PC-3 (cell line): Measurements from ENCODE around the gene SLC4A2. TPM values are rescaled to one million over a fixed set of nuclear protein-coding genes. Genes with fewer than 3 reads are reported as not detected.

ENCODE experiments used
- ATAC-seq: fragments of 200-7000 bp; cut with Tn5 transposase; 2 replicates; pipeline ENCODE4 v1.9.1; 2020; ENCODE audit warnings: mild to moderate bottlenecking, moderate library complexity
- BruUV-seq: library from RNA; stranded (reverse); fragments of 400-500 nt; replicated peaks from 2 replicates; lab custom pipeline; 2021; lab: Mats Ljungman, UMichigan
- CTCF ChIA-PET: fragments of 300-600 bp; sonication (Branson Sonifier 250); formaldehyde crosslinking; loops from one replicate; lab custom pipeline; 2022; ENCODE audit warnings: antibody characterized with exemption; lab: Charles Lee
- POLR2A ChIA-PET: fragments of 300-600 bp; sonication (Branson Sonifier 250); formaldehyde crosslinking; loops from one replicate; lab custom pipeline; 2022; ENCODE audit warnings: antibody characterized with exemption; ENCODE audit not compliant: unreplicated experiment; lab: Charles Lee
- DNase-seq: peaks from one replicate; pipeline ENCODE4 v3.0.0-alpha.2; 2015
- H2AFZ ChIP-seq: fragments of 300-600 bp; sonication (generic); 2 replicates; pipeline ENCODE4 v1.6.0; 2016; ENCODE audit warnings: antibody characterized with exemption, low read length
- H3F3A ChIP-seq: fragments of 300-600 bp; sonication (generic); one replicate; pipeline ENCODE4 v1.6.0; 2017; ENCODE audit warnings: antibody characterized with exemption, low read length, control low read depth, mild to moderate bottlenecking; ENCODE audit not compliant: unreplicated experiment
- H3K27ac ChIP-seq: fragments of 300-600 bp; sonication (generic); 2 replicates; pipeline ENCODE4 v1.5.1; 2016; ENCODE audit warnings: mild to moderate bottlenecking, low read length
- H3K27me3 ChIP-seq: fragments of 300-600 bp; sonication (generic); 2 replicates; pipeline ENCODE4 v1.6.1; 2016; ENCODE audit warnings: low read length, mixed read lengths
- H3K36me3 ChIP-seq: fragments of 300-600 bp; sonication (generic); 2 replicates; pipeline ENCODE4 v1.6.1; 2016; ENCODE audit warnings: low read depth, mixed run types, low read length, mixed read lengths
- H3K4me1 ChIP-seq: fragments of 300-600 bp; sonication (generic); 2 replicates; pipeline ENCODE4 v1.5.1; 2016; ENCODE audit warnings: low read length; ENCODE audit not compliant: insufficient read depth
- H3K4me2 ChIP-seq: fragments of 300-600 bp; sonication (generic); 2 replicates; pipeline ENCODE4 v1.6.0; 2016; ENCODE audit warnings: low read length
- H3K4me3 ChIP-seq: fragments of 300-600 bp; sonication (generic); 2 replicates; pipeline ENCODE4 v1.5.1; 2016; ENCODE audit warnings: mild to moderate bottlenecking, low read length, mixed read lengths
- H3K79me2 ChIP-seq: fragments of 300-600 bp; sonication (generic); 2 replicates; pipeline ENCODE4 v1.6.1; 2017; ENCODE audit warnings: low read length, mixed read lengths
- H3K9ac ChIP-seq: fragments of 300-600 bp; sonication (generic); 2 replicates; pipeline ENCODE4 v1.6.0; 2016; ENCODE audit warnings: mild to moderate bottlenecking, low read length
- H3K9me2 ChIP-seq: fragments of 300-600 bp; sonication (generic); replicated peaks from 2 replicates; pipeline ENCODE4 v1.6.1; 2016; ENCODE audit warnings: mixed run types, low read length, mixed read lengths
- H3K9me3 ChIP-seq: fragments of 300-600 bp; sonication (generic); 2 replicates; pipeline ENCODE4 v1.6.1; 2016; ENCODE audit warnings: low read length, mixed read lengths
- H4K20me1 ChIP-seq: fragments of 300-600 bp; sonication (generic); 2 replicates; pipeline ENCODE4 v1.6.1; 2016; ENCODE audit warnings: low read length, mixed read lengths
- EZH2 ChIP-seq: fragments of 300-600 bp; sonication (generic); IDR thresholded peaks from one replicate; pipeline ENCODE4 v1.6.1; 2017; ENCODE audit warnings: antibody characterized with exemption, mild to moderate bottlenecking, low read length; ENCODE audit not compliant: unreplicated experiment
- EZH2phosphoT487 ChIP-seq: fragments of 300-600 bp; sonication (generic); IDR thresholded peaks from 2 replicates; pipeline ENCODE4 v1.6.1; 2018; ENCODE audit warnings: mild to moderate bottlenecking, antibody characterized with exemption, low read length, borderline replicate concordance
- intact Hi-C: fragments of 100-400 bp; cut with micrococcal nuclease; formaldehyde crosslinking; loops from 2 replicates; pipeline ENCODE4 v1.9.0; 2023
- total RNA-seq: library from RNA; depleted of rRNA; stranded (reverse); fragments of >200 nt; gene quantifications from 2 replicates; pipeline ENCODE4 v1.2.3, GENCODE V29; 2014
- TF ChIP-seq, protein P1 (sequence below): fragments of 300-600 bp; sonication (generic); conservative IDR thresholded peaks from 2 replicates; pipeline ENCODE4 v1.5.1; 2017; ENCODE audit warnings: antibody characterized with exemption, low read depth, mild to moderate bottlenecking, low read length

SLC4A2 gene
- total RNA-seq, 1 experiment from 2014 or later, result 284 TPM

DNA sequence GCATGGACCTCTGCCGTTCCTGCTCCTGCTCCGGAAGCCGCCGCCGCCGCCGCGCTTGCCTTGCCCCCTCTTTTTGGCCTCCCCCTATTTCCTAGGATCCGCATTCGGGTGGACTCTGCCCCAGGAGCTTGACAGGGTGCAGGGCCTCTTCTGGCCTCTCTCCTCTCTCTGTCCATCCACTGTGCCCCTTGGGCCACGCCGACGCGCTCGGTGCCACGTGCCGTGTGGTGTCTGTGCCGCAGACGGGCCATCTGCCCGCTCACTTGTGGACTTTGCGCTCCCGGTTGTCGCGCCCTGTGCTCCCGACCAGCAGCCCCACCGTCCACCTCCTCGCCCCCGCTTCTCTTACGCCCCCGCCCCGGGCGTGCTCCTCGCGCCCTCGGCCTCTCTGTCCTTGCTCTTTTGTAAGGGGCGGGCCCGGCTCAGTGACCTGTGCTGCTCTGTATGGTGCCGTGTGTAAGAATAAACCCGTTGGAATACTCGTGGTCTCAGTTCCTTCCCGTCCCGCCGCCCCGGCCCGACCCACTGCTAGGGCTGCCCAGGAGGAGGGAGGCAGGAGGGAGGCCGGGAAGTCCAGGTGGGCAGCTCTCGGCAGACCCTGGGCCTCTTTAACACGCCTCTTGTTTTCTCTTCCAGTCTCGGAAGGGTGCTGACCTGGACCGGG lies 63.9 kb downstream of the SLC4A2 start:
- no peak overlapping the region for H3K4me3 ChIP-seq
- intact Hi-C loops, result no loop called here
- H2AFZ ChIP-seq, result no peak overlapping the region
- H3K36me3 ChIP-seq, result peaks cover 11% of the 10 kb centered on the region
- H3K27ac ChIP-seq, result no peak overlapping the region
- no peak overlapping the region for H3K4me2 ChIP-seq
- H3K9ac ChIP-seq, result no peak overlapping the region
- POLR2A ChIA-PET, result no interaction called here
- BruUV-seq, result no TSS peak
- DNase-seq, result no peak
- H4K20me1 ChIP-seq, result no peaks in the 10 kb centered on the region
- H3K4me1 ChIP-seq, result no peaks in the 10 kb centered on the region
- no peak for ATAC-seq
- no peaks in the 10 kb centered on the region for H3K79me2 ChIP-seq
- CTCF ChIA-PET, result interaction anchor here (0.7 to 1.4 kb wide), 6 partner anchors 16 to 104 kb away, joined by 3 to 10 read pairs (median 4); partner anchors contain the start of gene ABCF2
- no peak for TF ChIP-seq EZH2phosphoT487
- TF ChIP-seq, protein P1, sequence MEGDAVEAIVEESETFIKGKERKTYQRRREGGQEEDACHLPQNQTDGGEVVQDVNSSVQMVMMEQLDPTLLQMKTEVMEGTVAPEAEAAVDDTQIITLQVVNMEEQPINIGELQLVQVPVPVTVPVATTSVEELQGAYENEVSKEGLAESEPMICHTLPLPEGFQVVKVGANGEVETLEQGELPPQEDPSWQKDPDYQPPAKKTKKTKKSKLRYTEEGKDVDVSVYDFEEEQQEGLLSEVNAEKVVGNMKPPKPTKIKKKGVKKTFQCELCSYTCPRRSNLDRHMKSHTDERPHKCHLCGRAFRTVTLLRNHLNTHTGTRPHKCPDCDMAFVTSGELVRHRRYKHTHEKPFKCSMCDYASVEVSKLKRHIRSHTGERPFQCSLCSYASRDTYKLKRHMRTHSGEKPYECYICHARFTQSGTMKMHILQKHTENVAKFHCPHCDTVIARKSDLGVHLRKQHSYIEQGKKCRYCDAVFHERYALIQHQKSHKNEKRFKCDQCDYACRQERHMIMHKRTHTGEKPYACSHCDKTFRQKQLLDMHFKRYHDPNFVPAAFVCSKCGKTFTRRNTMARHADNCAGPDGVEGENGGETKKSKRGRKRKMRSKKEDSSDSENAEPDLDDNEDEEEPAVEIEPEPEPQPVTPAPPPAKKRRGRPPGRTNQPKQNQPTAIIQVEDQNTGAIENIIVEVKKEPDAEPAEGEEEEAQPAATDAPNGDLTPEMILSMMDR, result no peak
- TF ChIP-seq EZH2, result no peak
- H3K9me2 ChIP-seq, result no peaks in the 10 kb centered on the region
- no peaks in the 10 kb centered on the region for H3F3A ChIP-seq
- no peaks in the 10 kb centered on the region for H3K27me3 ChIP-seq
- no peaks in the 10 kb centered on the region for H3K9me3 ChIP-seq

DNA sequence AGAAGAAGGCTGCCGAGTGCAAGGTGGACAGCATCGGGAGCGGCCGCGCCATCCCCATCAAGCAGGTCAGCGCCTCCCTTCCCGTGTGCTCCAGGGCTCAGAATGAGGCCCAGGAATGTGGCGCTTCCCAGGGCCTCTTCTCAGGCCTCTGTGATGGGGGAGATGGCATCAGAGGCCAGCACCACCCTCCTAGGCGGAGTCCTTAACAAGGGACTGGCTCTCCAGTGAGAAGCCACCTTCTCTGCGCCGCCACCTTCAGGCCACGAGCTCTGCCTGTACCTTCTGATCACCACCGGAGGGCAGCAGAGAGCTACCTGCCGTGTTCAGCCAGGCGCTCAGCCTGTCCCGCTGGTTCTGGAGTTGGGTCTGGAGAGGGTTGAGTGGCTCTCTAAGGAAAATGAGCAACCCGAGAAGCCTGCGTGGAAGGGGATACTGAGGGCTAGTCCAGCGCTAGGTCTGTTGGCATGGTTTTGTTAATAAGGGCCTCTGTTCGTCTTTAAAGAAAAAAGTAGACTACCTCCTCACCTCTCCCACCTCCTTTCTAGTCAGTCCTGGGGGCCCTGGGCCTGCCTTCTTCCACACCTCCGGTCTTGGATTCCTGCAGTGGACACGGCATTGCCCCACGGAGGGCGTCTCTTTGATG lies 64.6 kb downstream of the SLC4A2 start:
- no TSS peak for BruUV-seq
- intact Hi-C loops, result loop anchor here (1.0 to 2.0 kb wide), 2 partner anchors 48 to 179 kb away; no protein-coding TSS in a partner anchor
- Histone ChIP-seq H3K9me2 (no peaks in the 10 kb centered on the region), H3K9me3 (no peaks in the 10 kb centered on the region), H3K36me3 (peaks cover 11% of the 10 kb centered on the region), H2AFZ (no peak overlapping the region), H3F3A (no peaks in the 10 kb centered on the region), H3K27ac (no peak overlapping the region), H3K4me1 (no peaks in the 10 kb centered on the region), H3K79me2 (no peaks in the 10 kb centered on the region), H4K20me1 (no peaks in the 10 kb centered on the region), H3K27me3 (no peaks in the 10 kb centered on the region), H3K4me2 (no peak overlapping the region), H3K9ac (no peak overlapping the region), H3K4me3 (no peak overlapping the region)
- ATAC-seq, result peak; percentile 94
- DNase-seq, result peak; percentile 86
- no peak for TF ChIP-seq EZH2
- TF ChIP-seq, protein P1, result peak; percentile 98
- TF ChIP-seq EZH2phosphoT487, result no peak
- CTCF ChIA-PET, result interaction anchor here (0.7 to 1.4 kb wide), 6 partner anchors 16 to 103 kb away, joined by 3 to 10 read pairs (median 4); partner anchors contain the start of gene ABCF2
- POLR2A ChIA-PET, result interaction anchor here (0.6 kb wide), 1 partner anchor 96 kb away, joined by 5 read pairs; the partner anchor contains the start of gene ABCB8
